Hepatocyte (in vitro differentiated cells): Measurements from ENCODE around the gene FRAS1.

Experiments used
- CTCF ChIP-seq: fragments of 200-600 bp; sonication (generic); IDR thresholded peaks from 2 replicates; pipeline ENCODE4 v1.5.1; 2016; ENCODE audit warnings: antibody characterized with exemption, mild to moderate bottlenecking; ENCODE audit not compliant: poor library complexity
- EZH2 ChIP-seq: fragments of 200-600 bp; sonication (generic); IDR thresholded peaks from 2 replicates; pipeline ENCODE4 v1.6.1; 2016; ENCODE audit warnings: antibody characterized with exemption, mild to moderate bottlenecking, borderline replicate concordance
- EZH2phosphoT487 ChIP-seq: fragments of 200-600 bp; sonication (generic); IDR thresholded peaks from one replicate; pipeline ENCODE4 v1.6.1; 2018; ENCODE audit warnings: antibody characterized with exemption, mild to moderate bottlenecking, low read depth, moderate library complexity; ENCODE audit not compliant: unreplicated experiment, severe bottlenecking

DNA sequence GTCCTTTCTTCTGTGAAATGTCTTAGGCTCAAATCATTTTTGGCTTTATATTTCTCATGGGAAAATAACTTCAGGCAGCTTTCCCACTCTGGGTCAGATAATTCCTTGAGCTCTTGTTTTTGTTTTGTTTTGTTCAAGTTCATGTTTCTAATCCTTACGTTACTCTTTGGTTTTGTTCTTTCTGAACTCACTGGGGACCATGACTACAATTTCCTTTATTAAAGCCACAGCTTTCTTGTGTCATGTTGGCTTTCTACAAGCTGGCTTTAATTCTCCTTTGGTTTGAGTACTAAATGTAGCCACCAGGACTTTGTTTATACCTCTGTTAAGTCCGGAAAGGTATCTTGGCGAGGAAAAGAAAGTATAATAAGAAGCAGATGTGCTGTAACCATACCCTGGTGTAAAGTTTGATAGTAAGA lies 463.7 kb downstream of the FRAS1 start:
- TF ChIP-seq CTCF, result no peak
- no peak for TF ChIP-seq EZH2
- peak; percentile 66 for TF ChIP-seq EZH2phosphoT487
